SK-N-SH treated with all-trans-retinoic acid at 6 μM for 48 hours (cell line): ENCODE measurements around the gene TERC.

Source experiments
- ATAC-seq: fragments of 200-7000 bp; cut with Tn5 transposase; 3 replicates; pipeline ENCODE4 v1.9.1; 2020; ENCODE audit warnings: mild to moderate bottlenecking, moderate library complexity
- ARNTL ChIP-seq: fragments of 450-650 bp; formaldehyde crosslinking; IDR thresholded peaks from 2 replicates; pipeline ENCODE4 v1.5.0; 2020; ENCODE audit warnings: low read depth, mild to moderate bottlenecking, moderate library complexity, borderline replicate concordance
- BACH2 ChIP-seq: fragments of 250-450 bp; sonication (Bioruptor Pico); IDR thresholded peaks from 2 replicates; pipeline ENCODE4 v1.9.0; 2021; ENCODE audit warnings: mild to moderate bottlenecking, borderline replicate concordance
- CREB5 ChIP-seq: fragments of 250-450 bp; sonication (Bioruptor Pico); IDR thresholded peaks from 2 replicates; pipeline ENCODE4 v1.5.1; 2020; ENCODE audit warnings: low read depth, mild to moderate bottlenecking, moderate library complexity
- CSDC2 ChIP-seq: fragments of 250-450 bp; sonication (Bioruptor Pico); IDR thresholded peaks from 2 replicates; pipeline ENCODE4 v1.5.0; 2020; ENCODE audit warnings: mild to moderate bottlenecking, moderate library complexity
- ESRRG ChIP-seq: fragments of 250-450 bp; sonication (Bioruptor Pico); IDR thresholded peaks from 2 replicates; pipeline ENCODE4 v1.6.1; 2021; ENCODE audit warnings: mild to moderate bottlenecking
- GLIS3 ChIP-seq: fragments of 250-450 bp; sonication (Bioruptor Pico); IDR thresholded peaks from 2 replicates; pipeline ENCODE4 v1.5.0; 2020; ENCODE audit warnings: mild to moderate bottlenecking, moderate library complexity
- ISL1 ChIP-seq: fragments of 250-450 bp; sonication (Bioruptor Pico); IDR thresholded peaks from 2 replicates; pipeline ENCODE4 v2.1.2; 2022; ENCODE audit warnings: mild to moderate bottlenecking, moderate library complexity
- PATZ1 ChIP-seq: fragments of 250-450 bp; sonication (Bioruptor Pico); IDR thresholded peaks from 2 replicates; pipeline ENCODE4 v1.8.0; 2020; ENCODE audit warnings: mild to moderate bottlenecking, moderate library complexity, borderline replicate concordance
- POU6F1 ChIP-seq: fragments of 250-450 bp; sonication (Bioruptor Pico); IDR thresholded peaks from 2 replicates; pipeline ENCODE4 v1.8.0; 2021; ENCODE audit warnings: low read depth, mild to moderate bottlenecking, moderate library complexity, borderline replicate concordance
- PPARA ChIP-seq: fragments of 250-450 bp; sonication (Bioruptor Pico); IDR thresholded peaks from 2 replicates; pipeline ENCODE4 v1.5.0; 2020; ENCODE audit warnings: mild to moderate bottlenecking, borderline replicate concordance
- RARB ChIP-seq: fragments of 250-450 bp; sonication (Bioruptor Pico); IDR thresholded peaks from 2 replicates; pipeline ENCODE4 v1.8.0; 2021; ENCODE audit warnings: mild to moderate bottlenecking, moderate library complexity
- SNAI2 ChIP-seq: fragments of 250-450 bp; sonication (Bioruptor Pico); IDR thresholded peaks from 2 replicates; pipeline ENCODE4 v1.5.0; 2020; ENCODE audit warnings: mild to moderate bottlenecking, moderate library complexity
- TSHZ2 ChIP-seq: fragments of 250-450 bp; sonication (Bioruptor Pico); IDR thresholded peaks from 2 replicates; pipeline ENCODE4 v1.5.0; 2020; ENCODE audit warnings: mild to moderate bottlenecking, moderate library complexity
- ZC3H10 ChIP-seq: fragments of 250-450 bp; sonication (Bioruptor Pico); IDR thresholded peaks from 2 replicates; pipeline ENCODE4 v1.5.1; 2021; ENCODE audit warnings: mild to moderate bottlenecking, moderate library complexity
- ZFP3 ChIP-seq: fragments of 250-450 bp; sonication (Bioruptor Pico); IDR thresholded peaks from 2 replicates; pipeline ENCODE4 v1.5.0; 2020; ENCODE audit warnings: mild to moderate bottlenecking, moderate library complexity
- ZFP30 ChIP-seq: fragments of 450-650 bp; formaldehyde crosslinking; IDR thresholded peaks from 2 replicates; pipeline ENCODE4 v1.5.0; 2022; ENCODE audit warnings: mild to moderate bottlenecking, moderate library complexity
- ZNF565 ChIP-seq: fragments of 450-650 bp; formaldehyde crosslinking; conservative IDR thresholded peaks from 2 replicates; pipeline ENCODE4 v1.5.0; 2020; ENCODE audit warnings: low read depth, mild to moderate bottlenecking, moderate library complexity
- ZNF70 ChIP-seq: fragments of 450-650 bp; formaldehyde crosslinking; IDR thresholded peaks from 2 replicates; pipeline ENCODE4 v1.5.0; 2020; ENCODE audit warnings: mild to moderate bottlenecking, moderate library complexity
- ZNF8 ChIP-seq: fragments of 450-650 bp; formaldehyde crosslinking; IDR thresholded peaks from 2 replicates; pipeline ENCODE4 v1.5.0; 2020; ENCODE audit warnings: mild to moderate bottlenecking, moderate library complexity

The TERC gene

GRCh38 chr3:169811631-169812331 lies 46.9 kb upstream of the TERC start:
- TF ChIP-seq ISL1: no peak
- TF ChIP-seq CREB5 (CRISPR knock-in tag): no peak
- no peak for TF ChIP-seq CSDC2 (CRISPR knock-in tag)
- no peak for TF ChIP-seq ESRRG (CRISPR knock-in tag)
- TF ChIP-seq PATZ1 (CRISPR knock-in tag): peak; percentile 17; the same call in 1 of the 2 replicates
- no peak for TF ChIP-seq ZNF8 (CRISPR knock-in tag)
- TF ChIP-seq PPARA (CRISPR knock-in tag): no peak
- TF ChIP-seq ARNTL (CRISPR knock-in tag): no peak
- peak; percentile 72 for ATAC-seq

GRCh38 chr3:169809230-169809795 lies 44.5 kb upstream of the TERC start:
- no peak for ATAC-seq
- TF ChIP-seq PPARA (CRISPR knock-in tag): no peak

GRCh38 chr3:169804681-169805080 lies 39.8 kb upstream of the TERC start:
- TF ChIP-seq ZNF565 (CRISPR knock-in tag) (no peak), ZNF8 (CRISPR knock-in tag) (no peak), ZNF70 (no peak), PPARA (CRISPR knock-in tag) (no peak), ESRRG (CRISPR knock-in tag) (no peak), ZC3H10 (CRISPR knock-in tag) (no peak), PATZ1 (CRISPR knock-in tag) (no peak), SNAI2 (no peak), GLIS3 (CRISPR knock-in tag) (no peak), BACH2 (CRISPR knock-in tag) (no peak), POU6F1 (CRISPR knock-in tag) (no peak), CREB5 (CRISPR knock-in tag) (no peak), RARB (CRISPR knock-in tag) (no peak), ZFP3 (CRISPR knock-in tag) (no peak), CSDC2 (CRISPR knock-in tag) (no peak), TSHZ2 (no peak), ZFP30 (CRISPR knock-in tag) (no peak), ARNTL (CRISPR knock-in tag) (no peak), ISL1 (no peak)
- TF ChIP-seq, all 23 proteins: peak for 0
- no peak for ATAC-seq
